T-helper 1 cell treated with Interleukin-12 subunit alpha and Interleukin-12 subunit beta and Interleukin-4 antibody, amounts not matched to agents 30 ng/mL and 1 ng/mL, for 36 hours (primary cell): ENCODE results near the gene MRPL12. TPM values are rescaled to one million over a fixed set of nuclear protein-coding genes. Genes with fewer than 3 reads are reported as not detected.

Experiments used
- intact Hi-C: fragments of 100-400 bp; cut with micrococcal nuclease; formaldehyde crosslinking; loops from one replicate; pipeline ENCODE4 v1.15.1; 2024
- total RNA-seq: library from RNA; stranded (reverse); gene quantifications from 2 replicates; pipeline ENCODE4 v1.2.3, GENCODE V29; 2022

MRPL12 gene
- total RNA-seq, 1 donor from 2014 or later: 85.6 TPM

DNA sequence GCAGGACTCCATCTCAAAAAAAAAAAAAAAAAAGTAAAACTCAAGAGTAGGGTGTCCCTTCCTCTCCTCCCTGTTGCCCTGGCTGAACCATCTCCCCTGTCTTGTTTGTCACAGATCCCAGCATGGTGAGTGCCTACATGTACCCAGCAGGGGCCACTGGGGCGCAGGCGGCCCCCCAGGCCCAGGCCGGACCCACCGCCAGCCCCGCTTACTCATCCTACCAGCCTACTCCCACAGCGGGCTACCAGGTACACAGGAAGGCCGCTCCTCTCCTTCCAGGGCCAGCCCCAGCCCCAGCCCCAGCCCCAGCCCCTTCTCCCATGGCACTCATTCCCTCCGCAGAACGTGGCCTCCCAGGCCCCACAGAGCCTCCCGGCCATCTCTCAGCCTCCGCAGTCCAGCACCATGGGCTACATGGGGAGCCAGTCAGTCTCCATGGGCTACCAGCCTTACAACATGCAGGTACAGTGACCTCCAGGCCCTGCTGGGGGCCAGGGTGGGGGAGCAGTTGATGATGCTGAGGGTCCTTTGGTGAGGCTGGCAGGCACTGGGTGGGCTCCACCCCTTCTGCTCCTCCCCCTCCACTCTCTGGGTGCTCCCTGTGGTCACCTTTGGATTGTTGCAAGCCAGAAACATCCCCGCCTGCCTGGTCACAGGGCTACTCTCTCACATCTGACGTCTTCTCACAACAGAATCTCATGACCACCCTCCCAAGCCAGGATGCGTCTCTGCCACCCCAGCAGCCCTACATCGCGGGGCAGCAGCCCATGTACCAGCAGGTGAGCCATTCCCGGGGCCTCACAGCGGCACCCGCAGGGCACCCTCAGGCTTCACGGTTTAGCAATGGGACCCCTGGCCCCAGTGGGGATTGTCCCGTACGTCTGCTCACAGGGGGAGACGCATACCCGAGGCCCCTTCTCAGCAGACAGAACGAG is 2.5 kb upstream of the MRPL12 start:
- intact Hi-C loops: loop anchor here (5.0 kb wide), 1 partner anchor 188 kb away; the partner anchor contains the start of gene ACTG1

DNA sequence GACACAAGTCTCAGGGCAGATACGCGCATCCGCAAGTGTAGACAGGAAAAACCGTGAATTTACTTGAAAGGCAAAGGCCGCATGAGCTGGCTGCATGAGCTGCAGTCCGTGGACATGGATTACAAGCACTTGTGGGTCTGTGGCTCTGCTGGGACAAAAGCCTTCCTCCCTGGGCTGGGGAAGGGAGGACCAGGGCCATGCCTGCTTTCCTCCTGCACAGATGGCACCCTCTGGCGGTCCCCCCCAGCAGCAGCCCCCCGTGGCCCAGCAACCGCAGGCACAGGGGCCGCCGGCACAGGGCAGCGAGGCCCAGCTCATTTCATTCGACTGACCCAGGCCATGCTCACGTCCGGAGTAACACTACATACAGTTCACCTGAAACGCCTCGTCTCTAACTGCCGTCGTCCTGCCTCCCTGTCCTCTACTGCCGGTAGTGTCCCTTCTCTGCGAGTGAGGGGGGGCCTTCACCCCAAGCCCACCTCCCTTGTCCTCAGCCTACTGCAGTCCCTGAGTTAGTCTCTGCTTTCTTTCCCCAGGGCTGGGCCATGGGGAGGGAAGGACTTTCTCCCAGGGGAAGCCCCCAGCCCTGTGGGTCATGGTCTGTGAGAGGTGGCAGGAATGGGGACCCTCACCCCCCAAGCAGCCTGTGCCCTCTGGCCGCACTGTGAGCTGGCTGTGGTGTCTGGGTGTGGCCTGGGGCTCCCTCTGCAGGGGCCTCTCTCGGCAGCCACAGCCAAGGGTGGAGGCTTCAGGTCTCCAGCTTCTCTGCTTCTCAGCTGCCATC is 1.7 kb upstream of the MRPL12 start:
- intact Hi-C loops: loop anchor here (5.0 kb wide), 1 partner anchor 189 kb away; the partner anchor contains the start of gene ACTG1

DNA sequence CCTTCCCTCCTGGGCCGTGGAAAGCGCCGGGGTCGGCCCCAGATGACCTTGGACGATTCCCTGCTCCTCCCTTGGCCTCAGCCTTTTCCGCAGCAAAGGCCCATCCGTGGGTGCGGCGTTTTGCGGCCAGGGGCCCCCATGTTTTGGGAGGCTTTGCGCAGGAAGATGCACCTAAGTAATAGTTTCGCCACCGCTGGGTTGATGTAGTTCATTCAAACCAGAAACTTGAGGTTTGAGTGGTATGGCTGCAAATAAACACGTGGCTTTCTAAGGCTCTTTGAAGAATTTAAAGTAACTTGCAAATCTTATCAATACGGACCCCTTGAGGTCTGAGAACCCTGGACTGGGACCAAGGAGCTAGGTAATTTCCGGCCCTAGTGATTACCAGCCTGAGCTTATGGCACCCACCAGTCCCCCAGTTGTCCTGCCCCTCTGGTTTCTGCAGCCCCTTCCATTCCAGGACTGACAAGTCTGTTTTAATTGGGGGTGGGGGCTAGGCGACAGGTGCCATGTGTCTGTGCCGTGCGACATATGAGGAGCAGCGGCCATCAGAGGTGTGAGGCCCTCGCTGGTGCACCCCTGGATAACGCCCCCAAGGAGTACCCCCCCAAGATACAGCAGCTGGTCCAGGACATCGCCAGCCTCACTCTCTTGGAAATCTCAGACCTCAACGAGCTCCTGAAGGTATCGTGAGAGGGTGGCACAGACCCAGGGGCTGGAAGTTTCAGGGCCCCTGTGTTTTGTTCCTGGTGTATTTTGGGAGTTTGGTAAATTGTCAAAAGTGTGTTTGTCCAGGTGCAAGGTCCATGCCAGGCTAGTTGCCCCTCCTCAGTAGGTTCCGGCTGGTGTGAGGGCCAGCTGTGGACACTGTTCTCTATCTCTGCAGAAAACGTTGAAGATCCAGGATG is 834 bp downstream of the MRPL12 start:
- intact Hi-C loops: loop anchor here (1.0 to 5.0 kb wide), 6 partner anchors 8 to 192 kb away; partner anchors contain the start of genes ACTG1, ARL16, CCDC137 and OXLD1

DNA sequence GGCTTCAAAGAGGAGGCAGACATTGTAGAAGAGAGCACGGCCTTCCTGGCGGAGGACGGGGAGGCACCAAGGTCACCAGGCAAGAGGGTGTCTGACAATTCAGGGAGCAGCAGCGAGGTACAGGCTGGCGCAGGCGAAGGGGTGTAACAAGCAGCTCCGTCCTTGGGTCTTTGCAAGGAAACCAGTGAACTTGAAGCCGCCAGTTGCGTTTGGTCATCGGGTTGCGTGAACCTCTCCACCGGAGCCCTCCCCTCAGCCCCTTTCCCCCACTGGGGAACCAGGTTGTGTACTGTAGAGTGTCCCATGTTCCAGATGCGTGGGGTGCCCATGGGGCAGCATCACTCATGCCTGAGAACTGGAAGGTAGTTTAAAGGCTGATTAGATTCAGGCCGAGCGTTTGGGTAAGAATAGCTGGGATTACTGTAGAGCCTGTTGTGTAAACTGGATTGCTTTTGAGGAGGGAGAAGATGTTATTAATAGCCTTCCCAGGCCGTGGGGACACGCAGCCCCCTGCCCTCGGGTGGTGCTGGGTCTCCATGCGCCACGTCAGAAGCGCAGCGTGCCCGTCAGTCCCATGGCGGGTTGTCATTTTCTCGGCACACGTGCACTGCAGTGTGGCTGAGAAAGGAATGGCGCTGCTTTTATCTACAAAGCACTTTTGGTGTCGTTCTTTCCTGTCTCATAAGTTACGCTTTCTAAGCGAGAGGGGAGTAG is 2.5 kb downstream of the MRPL12 start:
- intact Hi-C loops: no loop called here

DNA sequence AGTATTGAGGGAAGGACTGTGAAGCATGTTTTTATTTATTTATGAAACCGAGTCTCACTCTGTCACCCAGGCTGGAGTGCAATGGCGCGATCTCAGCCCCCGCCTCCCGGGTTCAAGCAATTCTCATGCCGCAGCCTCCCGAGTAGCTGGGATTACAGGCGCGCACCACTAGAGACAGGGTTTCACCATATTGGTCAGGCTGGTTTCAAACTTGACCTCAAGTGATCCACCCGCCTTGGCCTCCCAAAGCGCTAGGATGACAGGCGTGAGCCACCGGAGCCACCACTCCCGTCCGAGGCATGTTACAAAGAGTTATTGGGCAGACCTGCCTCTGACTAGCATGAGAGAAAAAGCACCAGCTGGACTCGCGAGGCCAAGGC is 3.1 kb downstream of the MRPL12 start:
- intact Hi-C loops: no loop called here

DNA sequence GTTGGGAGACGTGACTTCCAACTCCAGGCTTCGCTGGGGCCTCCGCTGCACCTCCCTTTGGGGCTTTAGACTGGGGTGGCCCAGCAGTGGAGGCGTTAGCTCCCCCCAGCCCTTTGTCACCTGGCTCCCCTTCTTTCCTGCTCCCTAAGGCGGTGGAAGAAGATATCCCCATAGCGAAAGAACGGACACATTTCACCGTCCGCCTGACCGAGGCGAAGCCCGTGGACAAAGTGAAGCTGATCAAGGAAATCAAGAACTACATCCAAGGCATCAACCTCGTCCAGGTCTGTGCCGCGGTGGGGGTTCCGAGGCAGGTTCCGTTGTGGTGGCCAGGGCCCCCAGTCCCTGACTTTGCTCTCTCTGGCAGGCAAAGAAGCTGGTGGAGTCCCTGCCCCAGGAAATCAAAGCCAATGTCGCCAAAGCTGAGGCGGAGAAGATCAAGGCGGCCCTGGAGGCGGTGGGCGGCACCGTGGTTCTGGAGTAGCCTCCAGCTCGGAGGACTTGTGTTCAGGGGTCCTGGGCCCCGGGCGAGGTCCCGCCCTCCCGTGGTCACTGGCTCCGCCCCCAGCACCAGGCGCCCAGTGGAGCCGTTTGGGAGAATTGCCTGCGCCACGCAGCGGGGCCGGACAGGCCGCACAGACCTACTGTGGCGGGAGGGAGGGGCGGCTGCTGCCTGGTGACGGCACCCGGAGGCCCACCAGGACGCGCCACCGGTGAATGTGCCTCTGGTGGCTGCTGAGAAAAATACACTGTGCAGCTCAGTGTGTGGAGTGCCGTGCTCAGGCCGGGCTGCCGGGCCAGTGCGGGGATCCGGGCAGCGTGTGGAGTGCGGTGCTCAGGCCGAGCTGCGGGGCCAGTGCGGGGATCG is 3.8 kb downstream of the MRPL12 start:
- intact Hi-C loops: no loop called here

DNA sequence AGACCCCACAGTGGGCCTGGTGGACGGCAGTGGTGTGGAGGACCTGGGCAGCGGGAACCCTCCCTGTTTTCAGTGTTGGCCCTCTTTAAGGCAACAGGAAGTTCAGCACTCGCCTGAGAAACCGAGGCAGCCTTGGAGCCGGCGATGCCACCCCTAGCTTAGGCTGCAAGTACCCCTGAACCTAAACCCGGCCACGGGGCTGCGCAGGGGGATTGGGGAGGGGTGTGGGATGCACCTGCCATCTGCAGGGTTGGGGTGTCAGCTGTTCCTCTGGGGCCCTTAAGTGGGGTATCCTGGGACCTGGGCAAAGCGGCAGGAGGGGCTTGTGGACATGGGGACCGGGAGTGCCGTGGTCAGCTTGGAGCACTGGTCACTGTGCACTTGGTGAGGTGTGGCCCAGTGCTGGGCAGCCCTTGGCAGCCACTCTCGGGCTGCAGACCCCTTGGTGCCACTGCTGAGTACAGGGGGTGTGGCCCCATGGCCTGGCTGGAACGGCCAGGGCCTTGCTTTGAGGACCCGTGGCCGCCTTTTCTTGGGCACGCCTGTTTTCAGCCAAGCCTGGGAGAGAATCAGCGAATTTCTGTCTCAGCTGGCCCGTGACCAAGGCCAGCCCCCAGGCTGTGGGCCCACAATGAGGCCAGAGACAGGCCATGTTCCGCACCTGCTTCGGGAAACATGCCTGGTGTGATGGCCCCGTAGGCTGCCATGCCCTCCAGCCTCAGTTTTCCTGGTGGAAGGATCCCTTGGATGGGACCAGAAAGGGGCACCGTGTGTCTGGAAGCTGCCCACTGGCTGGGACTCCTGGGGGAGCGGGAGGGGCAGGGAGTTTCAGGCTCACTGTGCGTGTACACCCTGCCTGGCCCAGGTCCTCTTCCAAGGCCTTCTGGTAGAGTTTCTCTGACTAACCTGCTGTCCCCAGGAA is 4.8 kb downstream of the MRPL12 start:
- intact Hi-C loops: no loop called here

DNA sequence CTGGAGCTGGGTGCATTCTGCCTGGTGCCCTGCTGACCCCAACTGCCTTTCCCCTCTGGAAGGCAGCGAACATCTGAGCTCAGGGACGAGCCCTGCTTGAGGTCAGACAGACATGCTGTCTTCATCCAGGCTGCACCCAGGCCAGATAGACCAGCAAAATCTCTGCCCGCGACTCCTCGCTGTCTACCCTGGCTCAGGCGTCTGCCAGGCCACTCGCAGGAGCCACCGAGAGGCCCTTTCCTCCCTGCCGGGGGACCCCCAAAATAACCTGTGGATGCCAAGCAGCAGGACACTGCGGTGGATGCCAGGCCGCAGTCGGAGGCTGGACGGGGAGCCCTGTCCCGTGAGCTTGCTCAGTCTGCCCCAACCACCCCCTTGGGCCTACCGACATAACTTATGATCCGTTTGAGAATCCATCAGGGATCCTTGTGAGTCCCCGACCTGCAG is 5.6 kb downstream of the MRPL12 start:
- intact Hi-C loops: no loop called here

DNA sequence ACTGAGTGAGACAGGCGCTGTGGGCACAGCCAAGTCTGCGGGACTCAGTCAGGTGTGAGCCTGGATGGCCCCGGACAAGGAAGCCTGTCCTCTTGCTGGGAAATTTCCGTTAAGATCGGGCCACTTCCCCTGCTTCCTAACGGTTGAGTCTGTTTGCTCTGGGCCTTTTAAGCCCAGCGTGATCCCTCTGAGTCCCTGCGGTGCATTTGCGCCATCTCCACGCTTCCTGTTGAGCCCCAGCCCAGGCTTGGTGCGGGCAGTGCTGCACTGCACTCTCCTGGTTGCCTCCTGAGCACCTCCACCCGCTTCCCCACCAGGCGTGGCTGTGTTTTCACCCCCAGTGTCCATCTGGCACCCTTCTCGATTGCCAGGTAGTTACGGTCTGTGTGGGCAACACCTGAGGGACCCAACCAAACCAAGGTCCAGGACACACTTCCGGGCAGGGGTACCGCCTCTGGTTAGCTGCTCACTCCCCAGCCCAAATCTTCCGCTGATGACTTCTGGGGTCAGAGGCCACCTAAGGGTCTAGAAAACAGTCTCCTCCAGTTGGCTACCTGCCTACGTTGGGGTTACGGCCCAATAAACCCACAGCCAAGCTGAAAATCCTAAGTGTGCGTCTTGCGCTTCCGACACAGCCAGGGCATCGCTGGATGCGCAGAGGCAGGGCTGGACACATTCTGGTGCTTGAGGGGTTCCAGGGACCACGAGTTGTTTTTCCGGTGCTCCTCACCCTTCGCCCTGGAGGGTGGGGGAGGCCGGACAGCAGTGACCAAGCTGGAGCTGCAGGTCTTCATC is 7.5 kb downstream of the MRPL12 start:
- intact Hi-C loops: no loop called here

DNA sequence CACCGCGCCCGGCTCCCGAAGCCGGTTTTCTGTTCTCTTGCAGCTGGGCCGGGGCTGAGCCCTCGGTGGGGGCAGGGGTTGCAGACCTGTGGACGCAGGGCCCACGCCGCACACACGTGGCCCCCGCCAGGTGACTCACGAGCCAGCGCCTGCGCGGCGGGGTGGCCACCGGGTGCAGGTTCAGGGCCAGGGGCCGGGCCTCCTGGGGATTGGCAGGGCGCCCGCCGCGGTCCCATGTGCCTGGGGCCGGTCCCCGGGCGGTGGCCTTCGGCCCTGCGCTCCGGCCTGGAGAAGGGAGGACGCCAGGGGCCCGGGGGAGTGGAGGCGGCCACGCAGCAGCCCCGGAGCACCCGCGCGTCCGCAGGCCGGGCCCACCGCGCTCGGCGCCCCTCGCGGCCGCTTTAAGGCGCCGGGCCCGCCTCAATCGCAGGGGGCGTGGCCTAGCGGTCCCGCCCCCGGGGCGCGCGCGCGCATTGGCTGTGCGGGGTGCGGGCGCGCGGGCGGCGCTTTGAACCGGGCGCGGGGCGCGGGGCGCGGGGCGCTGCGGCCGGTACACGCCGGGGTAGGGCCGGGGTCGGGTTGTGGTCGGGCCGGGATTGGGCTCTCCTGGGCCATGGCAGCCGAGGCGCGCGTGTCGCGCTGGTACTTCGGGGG is 8.8 kb downstream of the MRPL12 start, which contains the start of gene SLC25A10:
Gene SLC25A10 (plus strand): TSS at position 471 of the 654 bp plus-strand sequence. CDS start 143 bp downstream, at position 614.
- intact Hi-C loops: loop anchor here (1.0 kb wide), 3 partner anchors 9 to 148 kb away; partner anchors contain the start of genes CCDC137, MRPL12, OXLD1 and P4HB

DNA sequence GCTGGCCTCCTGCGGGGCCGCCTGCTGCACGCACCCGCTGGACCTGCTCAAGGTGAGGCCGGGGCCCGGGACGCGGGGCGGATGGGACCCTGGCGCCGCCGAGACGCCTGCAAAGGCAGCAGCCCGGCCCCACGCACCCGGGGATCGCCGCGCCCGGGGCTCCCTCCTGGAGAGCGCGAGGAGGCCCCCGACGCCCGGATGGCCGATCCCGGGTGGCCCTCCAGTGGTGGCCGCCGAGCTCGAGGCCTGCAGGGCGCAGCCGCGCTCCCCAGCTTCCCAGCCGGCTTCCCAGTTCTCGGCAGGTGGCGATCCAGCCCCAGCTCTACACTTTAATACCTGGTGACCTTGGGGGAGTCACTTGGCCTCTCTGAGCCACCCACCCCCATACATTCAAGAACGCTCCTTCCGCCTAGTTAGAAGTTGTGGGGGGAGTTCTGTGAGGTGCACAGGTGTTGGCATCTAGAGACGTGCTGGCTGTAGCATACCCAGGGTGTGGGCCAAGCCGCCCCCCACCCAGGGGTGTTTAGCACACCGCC is 9.4 kb downstream of the MRPL12 start:
- intact Hi-C loops: loop anchor here (1.0 kb wide), 3 partner anchors 9 to 148 kb away; partner anchors contain the start of genes CCDC137, MRPL12, OXLD1 and P4HB

DNA sequence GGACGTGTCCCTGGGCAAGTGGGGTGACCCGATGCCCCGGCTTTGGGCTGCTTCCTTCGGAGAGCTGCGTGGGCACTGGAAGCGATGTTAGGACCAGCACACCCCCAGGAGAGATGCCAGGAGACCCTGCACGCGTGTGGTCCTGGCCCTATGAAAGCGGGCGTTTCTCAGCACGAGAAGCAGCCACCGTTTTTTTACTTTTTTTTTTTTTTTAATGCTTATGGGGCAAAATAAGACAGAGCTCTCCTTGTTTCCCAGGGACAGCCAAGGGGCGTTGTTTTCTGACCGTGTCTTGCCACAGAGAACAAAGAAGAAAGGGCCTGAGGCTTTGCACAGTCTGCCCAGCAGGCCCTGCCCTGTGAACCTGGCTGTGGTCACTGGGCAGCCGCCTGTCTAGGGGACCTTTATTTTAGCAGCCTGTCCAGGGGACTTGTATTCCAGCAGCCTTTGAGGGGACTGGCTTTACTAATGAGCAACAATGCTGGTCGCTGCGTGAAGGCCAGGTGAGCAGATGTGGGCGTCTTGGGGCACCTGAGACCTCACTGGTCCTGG is 9.9 kb downstream of the MRPL12 start:
- intact Hi-C loops: no loop called here

DNA sequence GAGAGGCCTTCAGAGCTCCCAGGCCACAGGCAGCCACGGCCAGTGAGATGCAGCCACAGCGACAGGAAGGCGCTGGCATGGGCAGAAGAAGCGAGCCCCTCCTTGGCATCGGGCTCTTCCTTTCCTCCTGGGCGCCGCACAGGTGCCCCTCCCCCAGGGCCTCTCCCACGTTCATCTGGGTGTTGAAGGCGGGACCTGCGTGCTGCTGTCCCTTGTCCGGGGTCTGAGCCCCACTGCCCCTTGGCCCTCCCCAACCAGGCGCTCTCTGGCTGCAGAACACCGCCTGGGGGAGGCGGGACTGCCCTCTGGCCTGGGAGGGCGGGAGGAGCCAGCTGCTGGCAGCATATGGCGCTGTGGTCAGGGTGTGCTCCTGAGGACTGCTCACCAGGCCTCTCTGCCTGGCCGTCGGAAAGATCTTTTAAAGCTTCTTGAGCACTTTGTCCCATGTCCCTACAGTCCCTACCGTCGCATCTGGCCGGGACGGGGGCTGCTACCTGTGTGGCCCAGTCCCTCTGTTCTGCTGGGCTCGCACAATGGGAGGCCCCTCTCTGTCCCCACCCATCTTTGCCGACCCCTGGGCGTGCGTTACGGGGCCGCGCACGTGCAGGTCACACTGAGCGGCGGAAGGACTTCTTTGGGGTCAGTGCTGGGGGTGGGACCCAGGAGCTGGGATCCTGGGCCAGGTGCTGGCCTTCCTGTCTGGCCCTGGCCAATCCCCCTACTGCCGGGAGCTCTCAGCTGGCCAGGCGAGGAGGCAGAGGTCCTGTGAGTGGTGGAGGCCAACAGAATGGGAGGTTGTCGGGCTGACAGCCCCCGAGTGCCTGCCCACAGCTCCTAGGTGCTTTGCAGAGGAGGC is 10.6 kb downstream of the MRPL12 start:
- intact Hi-C loops: no loop called here

DNA sequence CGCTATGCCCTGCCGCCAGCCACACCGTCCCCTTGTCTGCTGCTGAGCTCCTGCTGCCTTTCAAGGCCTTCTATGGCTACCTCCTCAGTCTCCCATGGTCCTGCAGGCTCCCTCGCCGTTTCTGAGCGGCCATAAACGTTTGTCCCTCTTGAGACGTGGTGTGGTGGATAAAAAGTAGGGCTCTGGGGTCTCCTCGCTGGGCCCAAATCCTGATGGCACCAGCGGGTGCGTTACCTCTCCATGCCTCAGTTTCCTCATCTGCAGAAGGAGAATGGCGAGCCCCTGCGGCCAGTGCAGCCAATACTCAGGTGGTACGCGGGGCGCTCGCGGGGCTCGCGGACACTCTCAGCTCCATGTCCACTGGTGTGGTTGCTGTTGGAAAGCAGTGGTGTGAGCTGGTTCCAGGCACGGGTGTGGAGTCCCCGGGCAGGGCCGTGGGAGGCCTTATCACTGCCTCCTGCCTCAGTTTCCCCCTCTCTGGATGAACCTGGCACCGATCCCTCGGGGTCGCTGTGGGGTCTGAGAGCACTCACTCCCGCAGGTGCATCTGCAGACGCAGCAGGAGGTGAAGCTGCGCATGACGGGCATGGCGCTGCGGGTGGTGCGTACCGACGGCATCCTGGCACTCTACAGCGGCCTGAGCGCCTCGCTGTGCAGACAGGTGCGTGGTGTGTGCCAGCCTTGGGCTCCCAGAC is 11.4 kb downstream of the MRPL12 start:
- intact Hi-C loops: no loop called here
